ENCODE data around the gene PGRMC1.
"Not testable (repeated sequence)": the region's sequence is repeated elsewhere in the genome, so short reads cannot be mapped to it uniquely, and the experiment has no call there.

Gene PGRMC1

DNA sequence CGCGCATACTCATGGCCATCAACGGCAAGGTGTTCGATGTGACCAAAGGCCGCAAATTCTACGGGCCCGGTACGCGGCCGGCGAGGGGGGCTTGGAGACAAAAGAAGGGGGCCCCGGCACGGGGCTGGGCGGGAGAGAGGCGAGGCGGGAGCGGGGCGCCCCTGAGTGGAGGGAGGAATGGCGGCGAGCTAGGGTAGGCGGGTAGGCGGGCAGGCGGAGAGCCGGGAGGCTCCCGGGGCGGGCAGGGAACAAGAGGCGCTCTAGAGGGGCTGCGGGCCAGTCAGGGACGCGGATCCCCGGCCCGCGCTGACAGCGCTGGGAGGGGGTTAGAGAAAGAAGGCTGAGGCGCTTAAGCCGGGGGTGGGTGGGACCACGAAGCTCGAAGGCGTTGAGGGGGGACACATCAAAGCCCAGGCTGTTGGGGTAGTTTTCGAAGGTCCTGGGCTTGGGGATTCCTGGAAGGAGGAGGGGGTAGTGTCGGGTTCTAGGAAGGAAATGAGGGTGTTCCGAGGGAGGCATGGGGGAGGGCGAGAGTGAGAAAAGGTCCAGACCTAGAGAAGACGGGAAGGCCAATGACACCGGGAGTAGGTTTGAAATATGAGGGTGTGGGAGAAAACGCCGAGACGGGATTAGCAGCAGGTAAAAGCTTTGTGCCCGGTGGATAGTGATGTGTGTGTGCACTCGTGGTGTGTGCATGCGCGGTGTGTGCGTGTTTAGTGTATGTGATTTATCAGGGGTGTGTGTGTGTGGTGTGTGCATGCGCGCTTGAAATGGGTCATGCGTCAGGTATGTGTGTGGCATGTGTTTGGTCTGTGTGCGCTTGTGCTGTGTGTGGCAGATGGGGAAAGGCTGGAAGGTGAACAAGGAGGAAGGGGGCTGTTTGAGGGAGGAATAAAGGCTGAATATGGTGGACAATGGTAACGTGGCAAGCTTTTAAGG lies 807 bp downstream of the PGRMC1 start:
- H3K4me1 ChIP-seq (ENCODE audit: insufficient read depth, low read length) = peaks cover 11% of the 10 kb centered on the region; the same call in 1 of the 2 replicates
- peaks cover 35% of the 10 kb centered on the region for H3K36me3 ChIP-seq (ENCODE audit: insufficient read depth, low read depth, low read length)
- H3K4me3 ChIP-seq (ENCODE audit: low read length) = peak overlapping the region; percentile 96
- no peaks in the 10 kb centered on the region for H3K27me3 ChIP-seq (ENCODE audit: insufficient read depth, low read length)
- H3K9me3 ChIP-seq (ENCODE audit: insufficient read depth, low read depth, low read length) = no peaks in the 10 kb centered on the region
- H3K27ac ChIP-seq (ENCODE audit: low read length) = peak overlapping the region; percentile 36
- peak overlapping the region; percentile 82; the same call in 1 of the 2 replicates for H3K9ac ChIP-seq (ENCODE audit: low read depth, low read length)

DNA sequence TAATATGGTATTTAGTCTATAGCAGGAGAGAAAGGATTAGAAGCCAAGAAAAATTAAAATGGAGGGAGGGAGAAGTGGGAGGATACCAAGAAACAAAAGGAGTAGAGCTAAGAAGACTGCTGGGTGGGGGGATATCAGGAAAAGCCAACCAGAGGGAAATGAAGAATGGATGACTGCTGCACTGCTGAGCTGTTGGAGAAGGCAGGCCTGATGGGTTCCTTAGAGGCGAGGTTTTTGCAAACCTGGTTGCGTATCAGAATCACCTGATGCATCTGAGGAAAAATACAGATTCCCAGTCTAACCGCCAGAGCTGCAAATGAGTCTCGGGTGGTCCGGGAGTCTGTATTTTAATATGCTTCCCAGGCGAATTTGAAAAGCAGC lies 1.5 kb downstream of the PGRMC1 start:
- H3K4me3 ChIP-seq (ENCODE audit: low read length) = peak overlapping the region; percentile 96
- H3K9ac ChIP-seq (ENCODE audit: low read depth, low read length) = peak overlapping the region; percentile 82; the same call in 1 of the 2 replicates
- H3K9me3 ChIP-seq (ENCODE audit: insufficient read depth, low read depth, low read length) = no peaks in the 10 kb centered on the region
- no peak overlapping the region for H3K27ac ChIP-seq (ENCODE audit: low read length)
- H3K4me1 ChIP-seq (ENCODE audit: insufficient read depth, low read length) = peaks cover 11% of the 10 kb centered on the region; the same call in 1 of the 2 replicates
- H3K36me3 ChIP-seq (ENCODE audit: insufficient read depth, low read depth, low read length) = peaks cover 41% of the 10 kb centered on the region
- no peaks in the 10 kb centered on the region for H3K27me3 ChIP-seq (ENCODE audit: insufficient read depth, low read length)

DNA sequence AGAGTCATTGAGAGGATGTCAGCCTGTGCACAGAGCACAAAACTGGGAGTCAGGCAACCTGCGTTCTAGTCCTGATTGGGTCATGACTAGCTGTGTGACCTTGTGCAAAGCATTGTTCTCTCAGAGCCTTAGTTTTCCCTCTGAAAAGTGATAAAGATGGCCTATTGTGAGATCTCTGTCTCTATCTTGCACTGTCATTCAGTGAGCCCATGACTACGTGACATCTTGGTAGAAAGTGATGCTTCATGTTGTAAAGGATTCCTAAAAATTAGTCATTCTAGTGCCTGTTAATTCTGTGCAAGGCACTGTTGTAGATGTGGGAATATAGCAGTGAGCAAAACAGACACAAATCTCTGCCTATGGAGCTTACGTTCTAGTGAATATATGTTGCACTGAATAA lies 2.5 kb downstream of the PGRMC1 start:
- Histone ChIP-seq H3K27ac (ENCODE audit: low read length) (no peak overlapping the region), H3K9me3 (ENCODE audit: insufficient read depth, low read depth, low read length) (no peaks in the 10 kb centered on the region), H3K4me3 (ENCODE audit: low read length) (peak overlapping the region; percentile 96), H3K27me3 (ENCODE audit: insufficient read depth, low read length) (no peaks in the 10 kb centered on the region), H3K9ac (ENCODE audit: low read depth, low read length) (peak overlapping the region; percentile 45; the same call in 1 of the 2 replicates), H3K4me1 (ENCODE audit: insufficient read depth, low read length) (peaks cover 11% of the 10 kb centered on the region; the same call in 1 of the 2 replicates), H3K36me3 (ENCODE audit: insufficient read depth, low read depth, low read length) (peaks cover 51% of the 10 kb centered on the region)

DNA sequence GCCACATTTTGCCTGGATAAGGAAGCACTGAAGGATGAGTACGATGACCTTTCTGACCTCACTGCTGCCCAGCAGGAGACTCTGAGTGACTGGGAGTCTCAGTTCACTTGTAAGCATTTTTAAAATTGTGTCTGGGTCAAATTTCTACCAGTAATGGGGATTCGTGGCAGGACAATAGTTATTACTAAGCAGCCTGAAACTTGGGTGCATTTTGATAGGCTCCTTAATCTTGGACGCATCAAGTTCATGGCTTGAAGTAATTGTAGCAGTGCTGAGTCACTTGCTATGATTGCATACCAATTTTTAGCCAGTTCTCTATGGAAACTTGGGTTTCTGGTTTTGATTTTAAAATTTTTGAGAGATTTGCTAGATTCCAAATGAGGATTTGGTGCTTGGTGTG lies 4.3 kb downstream of the PGRMC1 start:
- peaks cover 69% of the 10 kb centered on the region for H3K36me3 ChIP-seq (ENCODE audit: insufficient read depth, low read depth, low read length)
- H3K4me3 ChIP-seq (ENCODE audit: low read length) = no peak overlapping the region
- H3K4me1 ChIP-seq (ENCODE audit: insufficient read depth, low read length) = no peaks in the 10 kb centered on the region; the same call in 1 of the 2 replicates

DNA sequence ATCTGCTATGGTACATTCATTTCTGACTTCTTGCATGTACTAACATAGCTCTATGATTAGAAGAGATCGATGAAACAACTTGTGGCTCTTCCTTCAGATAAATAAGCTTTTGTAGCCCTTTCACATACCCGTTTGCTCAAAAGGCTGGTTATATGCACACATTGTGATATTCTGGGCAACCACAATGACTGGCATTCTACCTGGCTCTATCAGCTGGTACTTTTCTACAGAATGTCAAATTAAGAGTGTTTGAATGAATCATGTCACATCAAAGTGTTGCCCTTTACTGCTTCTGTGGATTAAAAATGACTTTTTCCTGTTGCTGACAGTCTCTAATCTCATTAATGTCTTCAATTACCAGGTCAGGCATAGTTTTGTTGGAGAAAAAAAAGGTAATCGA lies 11.6 kb downstream of the PGRMC1 start:
- no peaks in the 10 kb centered on the region for H3K4me1 ChIP-seq (ENCODE audit: insufficient read depth, low read length)
- no peak overlapping the region for H3K9ac ChIP-seq (ENCODE audit: low read depth, low read length)
- H3K36me3 ChIP-seq (ENCODE audit: insufficient read depth, low read depth, low read length) = peaks cover 40% of the 10 kb centered on the region
- no peak overlapping the region for H3K27ac ChIP-seq (ENCODE audit: low read length)
- no peaks in the 10 kb centered on the region for H3K27me3 ChIP-seq (ENCODE audit: insufficient read depth, low read length)
- no peaks in the 10 kb centered on the region for H3K9me3 ChIP-seq (ENCODE audit: insufficient read depth, low read depth, low read length)
- H3K4me3 ChIP-seq (ENCODE audit: low read length) = no peak overlapping the region

More for the DNA sequence above, 4.3 kb downstream of the PGRMC1 start:
- Histone ChIP-seq H3K9me3 (ENCODE audit: insufficient read depth, low read depth, low read length) (no peaks in the 10 kb centered on the region), H3K9ac (ENCODE audit: low read depth, low read length) (no peak overlapping the region), H3K27ac (ENCODE audit: low read length) (no peak overlapping the region), H3K27me3 (ENCODE audit: insufficient read depth, low read length) (no peaks in the 10 kb centered on the region)

DNA sequence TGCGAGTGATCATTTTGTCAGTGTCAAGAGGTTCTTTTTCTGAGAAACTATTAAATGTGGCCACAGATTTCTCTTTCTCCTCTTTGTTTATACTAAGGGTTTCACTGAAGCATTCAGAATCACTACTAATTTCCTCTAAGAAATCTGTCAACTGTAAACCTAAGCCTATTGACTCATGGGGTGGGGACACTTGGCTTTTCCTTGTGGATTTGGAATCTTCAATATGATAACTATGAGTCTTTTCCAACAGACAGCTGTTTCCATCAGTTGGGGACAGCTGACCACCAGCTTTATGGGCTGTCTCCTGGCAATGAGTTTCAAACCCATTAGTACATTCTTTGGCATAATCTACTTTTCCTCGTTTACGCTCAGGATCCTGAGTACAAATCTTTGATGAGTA lies 13.8 kb downstream of the PGRMC1 start:
- Histone ChIP-seq H3K36me3 (ENCODE audit: insufficient read depth, low read depth, low read length) (peaks cover 19% of the 10 kb centered on the region; the same call in 1 of the 2 replicates), H3K27ac (ENCODE audit: low read length) (no peak overlapping the region), H3K4me1 (ENCODE audit: insufficient read depth, low read length) (no peaks in the 10 kb centered on the region), H3K9ac (ENCODE audit: low read depth, low read length) (no peak overlapping the region), H3K9me3 (ENCODE audit: insufficient read depth, low read depth, low read length) (no peaks in the 10 kb centered on the region), H3K4me3 (ENCODE audit: low read length) (no peak overlapping the region), H3K27me3 (ENCODE audit: insufficient read depth, low read length) (no peaks in the 10 kb centered on the region)

DNA sequence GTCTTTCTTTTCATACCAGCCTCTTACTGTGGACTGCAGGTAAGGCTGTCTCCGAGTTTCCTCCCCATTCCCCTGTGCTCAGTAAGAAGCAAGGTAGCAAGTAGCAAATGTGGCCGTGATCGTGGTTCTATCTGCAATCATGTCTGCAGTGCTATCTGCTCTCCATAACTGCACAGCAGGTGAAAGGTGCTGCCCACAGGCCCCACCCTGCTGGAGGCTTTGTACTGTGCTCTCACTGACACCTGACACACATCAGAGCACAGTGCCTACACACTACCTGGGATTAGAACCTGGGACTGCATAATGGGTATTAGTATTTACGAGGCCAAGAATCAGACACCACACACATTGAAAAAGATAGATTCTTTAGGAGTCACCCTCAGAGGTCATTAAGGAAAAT lies 15.3 kb downstream of the PGRMC1 start:
- H3K27me3 ChIP-seq (ENCODE audit: insufficient read depth, low read length) = no peaks in the 10 kb centered on the region
- H3K9me3 ChIP-seq (ENCODE audit: insufficient read depth, low read depth, low read length) = no peaks in the 10 kb centered on the region
- no peak overlapping the region for H3K4me3 ChIP-seq (ENCODE audit: low read length)
- H3K4me1 ChIP-seq (ENCODE audit: insufficient read depth, low read length) = no peaks in the 10 kb centered on the region
- no peak overlapping the region for H3K9ac ChIP-seq (ENCODE audit: low read depth, low read length)
- H3K36me3 ChIP-seq (ENCODE audit: insufficient read depth, low read depth, low read length) = peaks cover 4% of the 10 kb centered on the region; the same call in 1 of the 2 replicates
- H3K27ac ChIP-seq (ENCODE audit: low read length) = no peak overlapping the region

DNA sequence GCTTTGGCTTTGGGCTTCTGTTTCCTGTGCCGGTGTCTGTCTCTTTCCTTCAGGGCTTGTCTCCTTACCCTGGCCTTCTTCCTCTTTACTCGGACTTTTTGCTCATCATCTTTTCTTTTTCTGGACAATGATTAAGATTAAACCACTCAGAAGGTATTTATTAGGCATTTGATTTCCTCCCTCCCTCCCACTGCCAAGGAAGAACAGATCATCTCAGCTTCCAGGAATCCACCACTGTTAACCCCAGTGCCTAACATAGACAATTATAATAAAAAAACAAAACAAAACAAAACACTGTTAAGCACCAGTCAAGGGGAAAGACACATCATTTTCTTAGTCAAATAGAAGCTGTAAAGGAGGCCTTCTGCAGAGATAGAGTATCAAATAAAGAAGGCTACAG lies 16.6 kb downstream of the PGRMC1 start:
- Histone ChIP-seq H3K36me3 (ENCODE audit: insufficient read depth, low read depth, low read length) (peaks cover 4% of the 10 kb centered on the region; the same call in 1 of the 2 replicates), H3K4me1 (ENCODE audit: insufficient read depth, low read length) (no peaks in the 10 kb centered on the region), H3K27me3 (ENCODE audit: insufficient read depth, low read length) (no peaks in the 10 kb centered on the region), H3K27ac (ENCODE audit: low read length) (no peak overlapping the region), H3K9ac (ENCODE audit: low read depth, low read length) (no peak overlapping the region), H3K9me3 (ENCODE audit: insufficient read depth, low read depth, low read length) (no peaks in the 10 kb centered on the region), H3K4me3 (ENCODE audit: low read length) (no peak overlapping the region)

DNA sequence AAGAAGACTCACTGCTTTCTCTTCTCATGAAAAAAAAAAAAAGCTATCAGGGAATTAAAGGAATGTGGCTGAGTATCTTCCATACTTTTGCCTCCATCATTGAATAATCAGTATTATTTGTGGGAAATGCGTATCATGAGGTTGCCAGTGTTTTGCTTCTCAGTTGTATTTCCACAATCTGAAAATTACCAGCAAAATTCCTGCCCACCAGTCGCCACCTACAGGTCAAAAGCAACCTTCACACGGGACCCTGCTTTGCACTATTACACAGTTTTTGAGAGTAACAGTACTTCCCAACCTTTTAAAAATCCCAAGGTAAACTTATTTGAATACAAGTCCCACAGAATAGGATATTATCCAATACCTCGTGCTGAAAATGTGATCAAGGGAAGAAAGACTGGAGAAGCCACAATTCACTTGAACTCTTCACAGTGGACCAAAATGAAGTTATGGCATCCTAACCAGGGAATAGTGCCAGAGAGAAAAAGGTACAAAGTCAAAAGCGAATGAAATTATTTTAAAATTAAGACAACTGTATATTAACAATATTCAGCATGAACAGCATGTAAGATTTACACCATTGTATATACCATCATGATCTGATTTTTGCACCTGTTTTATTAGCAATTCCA lies 30.4 kb downstream of the PGRMC1 start:
- no peak overlapping the region for H3K9ac ChIP-seq (ENCODE audit: low read depth, low read length)
- no peaks in the 10 kb centered on the region for H3K4me1 ChIP-seq (ENCODE audit: insufficient read depth, low read length)
- no peaks in the 10 kb centered on the region for H3K9me3 ChIP-seq (ENCODE audit: insufficient read depth, low read depth, low read length)
- H3K36me3 ChIP-seq (ENCODE audit: insufficient read depth, low read depth, low read length) = no peaks in the 10 kb centered on the region
- no peak overlapping the region for H3K4me3 ChIP-seq (ENCODE audit: low read length)
- no peaks in the 10 kb centered on the region for H3K27me3 ChIP-seq (ENCODE audit: insufficient read depth, low read length)
- no peak overlapping the region for H3K27ac ChIP-seq (ENCODE audit: low read length)

DNA sequence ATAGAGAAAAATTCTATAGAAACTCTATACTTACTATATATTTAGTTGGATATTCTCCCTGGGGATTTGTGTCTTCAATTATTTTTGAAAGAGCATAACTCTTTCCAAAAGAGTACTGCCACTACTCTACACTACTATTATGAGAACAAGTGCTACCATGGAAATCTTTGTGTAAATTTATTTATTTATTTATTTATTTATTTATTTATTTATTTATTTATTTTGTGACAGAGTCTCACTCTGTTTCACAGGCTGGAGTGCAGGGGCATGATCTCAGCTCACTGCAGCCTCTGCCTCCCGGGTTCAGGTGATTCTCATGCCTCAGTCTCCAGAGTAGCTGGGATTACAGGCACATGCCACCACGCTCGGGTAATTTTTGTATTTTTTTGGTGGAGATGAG lies 31.0 kb downstream of the PGRMC1 start:
- H3K27me3 ChIP-seq (ENCODE audit: insufficient read depth, low read length); H3K9ac ChIP-seq (ENCODE audit: low read depth, low read length); H3K36me3 ChIP-seq (ENCODE audit: insufficient read depth, low read depth, low read length); H3K4me1 ChIP-seq (ENCODE audit: insufficient read depth, low read length); H3K9me3 ChIP-seq (ENCODE audit: insufficient read depth, low read depth, low read length); H3K27ac ChIP-seq (ENCODE audit: low read length); H3K4me3 ChIP-seq (ENCODE audit: low read length): not testable (repeated sequence)

DNA sequence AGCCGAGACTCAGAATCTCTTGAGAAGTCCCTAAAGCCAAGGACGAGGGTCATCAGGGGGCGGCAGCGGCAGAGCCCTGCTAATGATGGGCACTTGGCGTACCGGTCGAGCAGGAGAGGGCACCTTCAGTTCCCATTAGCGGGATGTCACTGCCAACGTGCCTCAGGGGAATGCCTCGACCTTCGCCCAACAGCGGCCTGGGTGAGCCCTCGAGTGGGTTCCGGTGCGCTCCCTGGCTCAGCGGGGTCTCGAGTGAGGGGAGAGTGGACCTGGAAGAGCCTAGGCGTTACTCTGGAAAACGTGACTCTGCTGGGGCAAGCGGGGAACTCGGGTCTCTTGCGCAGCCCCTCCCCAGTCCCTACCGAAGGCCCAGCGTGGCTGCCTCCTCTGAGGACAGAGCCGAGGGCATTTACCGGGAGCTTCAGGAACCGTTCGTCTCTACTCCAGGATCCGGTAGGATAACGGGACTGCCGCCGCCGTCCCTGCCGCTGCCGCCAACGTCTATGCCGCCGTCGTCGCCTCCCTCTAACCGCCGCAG lies 36.9 kb downstream of the PGRMC1 start:
- Histone ChIP-seq H3K27ac (ENCODE audit: low read length) (no peak overlapping the region), H3K4me1 (ENCODE audit: insufficient read depth, low read length) (no peaks in the 10 kb centered on the region; the same call in 1 of the 2 replicates), H3K4me3 (ENCODE audit: low read length) (peak overlapping the region; percentile 63; the same call in 1 of the 2 replicates), H3K9ac (ENCODE audit: low read depth, low read length) (no peak overlapping the region), H3K27me3 (ENCODE audit: insufficient read depth, low read length) (peaks cover 39% of the 10 kb centered on the region), H3K9me3 (ENCODE audit: insufficient read depth, low read depth, low read length) (no peaks in the 10 kb centered on the region), H3K36me3 (ENCODE audit: insufficient read depth, low read depth, low read length) (no peaks in the 10 kb centered on the region)
